Upper lobe of left lung (tissue), 6 donors: ENCODE measurements around the gene ST6GALNAC3. TPM values are rescaled to one million over a fixed set of nuclear protein-coding genes. Genes with fewer than 3 reads are reported as not detected.
A peak's percentile ranks its signal among the peaks of the same experiment; 100 is the strongest.

Source experiments
- ATAC-seq, 2 donors: fragments of 200-7000 bp; cut with Tn5 transposase; one replicate each; pipeline ENCODE4 v1.9.1; 2022; ENCODE audit warnings: mild to moderate bottlenecking in 2 of 2, moderate library complexity in 2 of 2; ENCODE audit not compliant: low FRiP score in 2 of 2
- DNase-seq, 2 donors: peaks; one replicate each; pipeline ENCODE4 v3.0.0-alpha.2; 2019 to 2020
- H3K27ac ChIP-seq, 4 donors: fragments of 200-600 bp; sonication (generic); one replicate each; pipeline ENCODE4 v1.5.1; 2016 to 2019
- H3K27me3 ChIP-seq, 4 donors: fragments of 200-600 bp; sonication (generic); one replicate each; pipeline ENCODE4 v1.5.1; 2017 to 2019
- H3K36me3 ChIP-seq, 4 donors: fragments of 200-600 bp; sonication (generic); one replicate each; pipeline ENCODE4 v1.5.1; 2016 to 2019
- H3K4me1 ChIP-seq, 4 donors: fragments of 200-600 bp; sonication (generic); one replicate each; pipeline ENCODE4 v1.5.1; 2018 to 2019
- H3K4me3 ChIP-seq, 4 donors: fragments of 200-600 bp; sonication (generic); one replicate each; pipeline ENCODE4 v1.5.1; 2017 to 2019; ENCODE audit warnings: mild to moderate bottlenecking in 2 of 4, moderate library complexity in 1 of 4
- H3K9me3 ChIP-seq, 4 donors: fragments of 200-600 bp; sonication (generic); one replicate each; pipeline ENCODE4 v1.5.1; 2018 to 2019
- EP300 ChIP-seq, 4 donors: sonication (generic); formaldehyde crosslinking; IDR thresholded peaks; one replicate each; pipeline ENCODE4 v1.5.1; 2017; ENCODE audit warnings: antibody characterized with exemption in 4 of 4, control low read depth in 2 of 4
- POLR2A ChIP-seq, 4 donors: fragments of 450-650 bp; IDR thresholded peaks; one replicate each; pipeline ENCODE4 v1.5.1; 2016 to 2017; ENCODE audit warnings: antibody characterized with exemption in 4 of 4, mild to moderate bottlenecking in 2 of 4
- POLR2AphosphoS5 ChIP-seq, 2 donors: sonication (generic); formaldehyde crosslinking; IDR thresholded peaks; one replicate each; pipeline ENCODE4 v1.5.1; 2017; ENCODE audit warnings: antibody characterized with exemption in 2 of 2
- WGBS, 2 donors: methylation state at CpG; one replicate each; pipeline ENCODE4 v1.1.5; 2017 to 2018; 5-methylcytosine and 5-hydroxymethylcytosine counted together
- total RNA-seq, 6 donors: library from RNA; depleted of rRNA in 4 of 6; stranded (reverse); fragments of >200 nt in 4 of 6; gene quantifications; one replicate each; pipeline versions ENCODE4 v1.1.0 to v1.2.1, GENCODE V29; 2016 to 2021
- TF ChIP-seq, protein P1 (sequence below), 6 experiments: fragments of 450-650 bp in 4 of 6; fragments of 200-600 bp in 2 of 6; sonication (generic) in 2 of 6; IDR thresholded peaks; one replicate each; pipeline ENCODE4 v1.5.1; 2016 to 2019; ENCODE audit warnings: antibody characterized with exemption in 6 of 6
- donor health status: DM: no; HTN: no; CAD: no; lungs with moderate emphysema.
- donor health status: DM: no; HTN: yes; CAD: no; lungs with severe emphysema.

Gene ST6GALNAC3
- total RNA-seq, 6 donors from 2014 or later = 5.8 to 13.1 (median 11.3) TPM

DNA sequence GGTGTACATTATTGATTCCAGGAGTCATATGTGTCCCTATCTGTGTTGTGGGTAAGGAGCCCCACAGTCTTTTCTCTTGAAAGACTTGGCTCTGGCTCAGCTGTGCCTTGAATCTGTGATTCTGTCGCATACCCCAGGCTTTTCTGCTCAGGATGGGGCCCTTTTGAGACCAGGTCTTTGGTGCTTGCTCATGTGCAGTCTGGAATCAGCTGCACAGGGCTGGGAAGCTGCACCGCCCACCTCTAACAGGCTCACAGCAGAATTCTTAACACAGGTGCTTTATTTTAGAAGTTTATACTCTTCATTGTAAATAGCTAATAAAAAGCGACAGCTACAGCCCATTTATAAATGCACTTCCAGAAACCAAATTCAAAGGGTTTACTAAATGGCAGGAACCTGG, 61.3 kb downstream of the ST6GALNAC3 start:
- Histone ChIP-seq H3K36me3 (no peaks in the 10 kb centered on the region), H3K9me3 (no peaks in the 10 kb centered on the region), H3K27me3 (no peaks in the 10 kb centered on the region), H3K4me1 (peaks cover 0 to 17% (median 10%) of the 10 kb centered on the region in 4 donors), H3K27ac (peak overlapping the region in 1 of 4 donors; percentile 79), H3K4me3 (no peak overlapping the region)
- ATAC-seq = no peak
- no peak for DNase-seq
- WGBS, 2 donors = 89 to 94% methylated on average over 3 of the region's 3 CpGs
- TF ChIP-seq, protein P1, sequence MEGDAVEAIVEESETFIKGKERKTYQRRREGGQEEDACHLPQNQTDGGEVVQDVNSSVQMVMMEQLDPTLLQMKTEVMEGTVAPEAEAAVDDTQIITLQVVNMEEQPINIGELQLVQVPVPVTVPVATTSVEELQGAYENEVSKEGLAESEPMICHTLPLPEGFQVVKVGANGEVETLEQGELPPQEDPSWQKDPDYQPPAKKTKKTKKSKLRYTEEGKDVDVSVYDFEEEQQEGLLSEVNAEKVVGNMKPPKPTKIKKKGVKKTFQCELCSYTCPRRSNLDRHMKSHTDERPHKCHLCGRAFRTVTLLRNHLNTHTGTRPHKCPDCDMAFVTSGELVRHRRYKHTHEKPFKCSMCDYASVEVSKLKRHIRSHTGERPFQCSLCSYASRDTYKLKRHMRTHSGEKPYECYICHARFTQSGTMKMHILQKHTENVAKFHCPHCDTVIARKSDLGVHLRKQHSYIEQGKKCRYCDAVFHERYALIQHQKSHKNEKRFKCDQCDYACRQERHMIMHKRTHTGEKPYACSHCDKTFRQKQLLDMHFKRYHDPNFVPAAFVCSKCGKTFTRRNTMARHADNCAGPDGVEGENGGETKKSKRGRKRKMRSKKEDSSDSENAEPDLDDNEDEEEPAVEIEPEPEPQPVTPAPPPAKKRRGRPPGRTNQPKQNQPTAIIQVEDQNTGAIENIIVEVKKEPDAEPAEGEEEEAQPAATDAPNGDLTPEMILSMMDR (IDR thresholded peaks at IDR 0.05) = no peak
- TF ChIP-seq POLR2A (IDR thresholded peaks at IDR 0.05) (no peak), POLR2AphosphoS5 (IDR thresholded peaks at IDR 0.05) (no peak), EP300 (IDR thresholded peaks at IDR 0.05) (no peak)

DNA sequence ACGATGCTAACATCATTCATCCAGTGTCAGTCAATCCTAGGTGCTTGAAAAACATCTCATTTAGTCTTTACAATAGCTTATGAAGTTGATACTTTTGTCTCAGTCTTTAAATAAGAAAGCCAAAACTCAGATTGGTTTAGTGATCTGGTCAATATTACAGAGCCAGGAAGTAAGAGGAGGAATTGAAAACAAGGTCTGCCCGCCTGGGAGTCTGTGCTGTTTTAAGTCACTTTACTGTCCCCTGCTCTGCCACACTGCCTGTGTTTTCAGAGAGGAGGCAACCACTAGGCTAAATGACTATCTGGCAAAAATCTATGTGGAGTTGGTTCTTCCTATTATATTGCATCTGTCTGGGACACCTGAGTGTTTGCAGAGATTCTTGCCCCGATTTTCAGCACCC, 62.3 kb downstream of the ST6GALNAC3 start:
- Histone ChIP-seq H3K4me1 (peaks cover 0 to 18% (median 14%) of the 10 kb centered on the region in 4 donors), H3K27ac (peak overlapping the region; percentile 34 to 79 (median 78)), H3K27me3 (no peaks in the 10 kb centered on the region), H3K9me3 (no peaks in the 10 kb centered on the region), H3K4me3 (no peak overlapping the region), H3K36me3 (no peaks in the 10 kb centered on the region)
- WGBS, 2 donors = 83 to 89% methylated on average over 3 of the region's 3 CpGs
- DNase-seq (no peak), ATAC-seq (no peak)
- TF ChIP-seq POLR2A (IDR thresholded peaks at IDR 0.05) = no peak
- TF ChIP-seq POLR2AphosphoS5 (IDR thresholded peaks at IDR 0.05) = no peak
- TF ChIP-seq, protein P1 (IDR thresholded peaks at IDR 0.05) = no peak
- TF ChIP-seq EP300 (IDR thresholded peaks at IDR 0.05) = no peak

DNA sequence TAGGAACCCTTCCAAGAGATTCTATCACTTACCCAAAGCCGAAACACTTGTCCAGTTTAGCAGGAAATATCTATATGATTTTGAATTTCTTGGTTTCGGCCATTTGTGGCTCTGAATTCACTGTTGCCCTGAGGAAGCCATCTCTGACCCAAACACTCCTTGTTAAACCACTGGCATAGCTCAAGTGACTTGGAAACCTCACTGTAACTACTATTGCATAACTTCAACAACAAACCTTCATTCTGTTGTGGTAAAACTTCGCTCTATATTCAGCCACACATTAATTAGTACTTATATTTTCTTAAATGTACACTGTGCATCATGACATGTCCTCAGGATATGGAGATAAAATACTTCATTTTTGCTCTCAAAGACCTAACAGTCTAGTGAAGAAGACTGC, 63.2 kb downstream of the ST6GALNAC3 start:
- WGBS, 2 donors = 68 to 82% methylated on average over 3 of the region's 3 CpGs
- peaks cover 2 to 20% (median 14%) of the 10 kb centered on the region in 4 donors for H3K4me1 ChIP-seq
- ATAC-seq (no peak), DNase-seq (no peak)
- H3K4me3 ChIP-seq = no peak overlapping the region
- peak overlapping the region; percentile 34 to 79 (median 78) for H3K27ac ChIP-seq
- TF ChIP-seq, protein P1 (IDR thresholded peaks at IDR 0.05) = no peak
- TF ChIP-seq POLR2A (IDR thresholded peaks at IDR 0.05) = no peak
- H3K27me3 ChIP-seq = no peaks in the 10 kb centered on the region
- no peaks in the 10 kb centered on the region for H3K36me3 ChIP-seq
- H3K9me3 ChIP-seq = no peaks in the 10 kb centered on the region

DNA sequence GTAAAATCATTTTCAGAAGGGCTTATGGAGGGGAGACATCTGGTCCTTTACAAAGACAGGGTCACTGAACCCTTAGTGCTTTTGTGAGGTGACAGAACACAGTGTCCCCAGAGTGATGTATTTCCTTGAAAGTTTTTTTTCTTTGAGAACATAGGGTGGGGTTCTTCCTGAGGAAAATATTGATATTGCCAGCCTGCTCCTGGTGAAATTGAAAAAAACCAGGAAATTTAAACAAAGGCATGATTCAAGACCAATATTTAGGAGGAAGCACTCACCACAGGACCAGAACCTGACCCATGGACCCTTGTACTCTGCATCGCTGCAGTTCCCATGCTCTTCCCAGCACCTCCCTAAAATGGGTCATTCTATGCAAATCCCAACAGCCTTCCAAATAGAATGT, 63.7 kb downstream of the ST6GALNAC3 start:
- Histone ChIP-seq H3K36me3 (no peaks in the 10 kb centered on the region), H3K27ac (peak overlapping the region; percentile 44 to 83 (median 78)), H3K27me3 (no peaks in the 10 kb centered on the region), H3K9me3 (no peaks in the 10 kb centered on the region), H3K4me1 (peaks cover 5 to 25% (median 14%) of the 10 kb centered on the region in 4 donors), H3K4me3 (no peak overlapping the region)
- DNase-seq = no peak
- TF ChIP-seq POLR2A (IDR thresholded peaks at IDR 0.05) (no peak), POLR2AphosphoS5 (IDR thresholded peaks at IDR 0.05) (peak in 1 of 2 donors; percentile 64), EP300 (IDR thresholded peaks at IDR 0.05) (peak; percentile 63 to 98 (median 95))
- TF ChIP-seq, protein P1 (IDR thresholded peaks at IDR 0.05) = no peak
- no peak for ATAC-seq
- 64 to 82% methylated on average over 1 of the region's 1 CpG for WGBS, 2 donors

DNA sequence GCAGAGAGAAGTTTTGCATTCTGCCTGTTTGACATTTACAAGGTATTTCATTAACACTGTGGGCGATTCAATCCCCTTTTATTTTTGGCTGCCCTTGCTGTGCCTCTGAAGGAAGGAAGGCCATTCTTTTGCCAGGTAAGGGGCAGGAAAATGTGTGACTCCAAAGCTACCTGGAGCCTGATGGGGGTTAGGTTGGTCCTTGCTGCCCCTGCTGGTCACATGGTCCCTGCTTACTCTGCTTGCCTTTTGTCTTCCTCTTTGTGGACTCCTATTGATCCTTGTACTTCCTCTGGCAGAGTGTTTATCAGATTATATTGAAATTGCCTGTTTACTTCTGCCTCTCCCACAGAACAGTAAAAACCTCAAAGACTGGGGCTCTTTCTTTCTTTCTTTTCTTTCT, 65.7 kb downstream of the ST6GALNAC3 start:
- no peaks in the 10 kb centered on the region for H3K36me3 ChIP-seq
- peak overlapping the region; percentile 44 to 83 (median 64) for H3K27ac ChIP-seq
- no peak overlapping the region for H3K4me3 ChIP-seq
- ATAC-seq (no peak), DNase-seq (no peak)
- H3K27me3 ChIP-seq = no peaks in the 10 kb centered on the region
- H3K4me1 ChIP-seq = peaks cover 22 to 40% (median 29%) of the 10 kb centered on the region in 4 donors
- no peak for TF ChIP-seq POLR2A (IDR thresholded peaks at IDR 0.05)
- TF ChIP-seq EP300 (IDR thresholded peaks at IDR 0.05) = no peak
- no peak for TF ChIP-seq POLR2AphosphoS5 (IDR thresholded peaks at IDR 0.05)
- TF ChIP-seq, protein P1 (IDR thresholded peaks at IDR 0.05) = no peak
- 65 to 86% methylated on average over 1 of the region's 1 CpG for WGBS, 2 donors
- H3K9me3 ChIP-seq = no peaks in the 10 kb centered on the region
